Heart left ventricle (tissue), 16 donors: ENCODE measurements around the gene CELF4. TPM values are rescaled to one million over a fixed set of nuclear protein-coding genes. Genes with fewer than 3 reads are reported as not detected.

Experiments used
- ATAC-seq, 4 donors: fragments of 200-7000 bp; cut with Tn5 transposase; one replicate each; pipeline ENCODE4 v1.9.1; 2020 to 2022; ENCODE audit warnings: moderate library complexity in 4 of 4, mild to moderate bottlenecking in 3 of 4, moderate number of reproducible peaks in 1 of 4
- DNase-seq, 5 donors: peaks; one replicate each; pipeline ENCODE4 v3.0.0-alpha.2; 2020
- H3K27ac ChIP-seq, 12 donors: fragments of 200-600 bp; sonication (generic) in 4 of 12; one replicate each; pipeline versions ENCODE4 v1.5.0 to v1.8.0; 2016 to 2022; ENCODE audit warnings: mild to moderate bottlenecking in 2 of 12
- H3K27me3 ChIP-seq, 9 donors: fragments of 200-600 bp; sonication (generic) in 2 of 9; one replicate each; pipeline versions ENCODE4 v1.5.1 to v1.8.0; 2016 to 2022; ENCODE audit warnings: mild to moderate bottlenecking in 3 of 9
- H3K36me3 ChIP-seq, 9 donors: fragments of 200-600 bp; sonication (generic) in 2 of 9; one replicate each; pipeline versions ENCODE4 v1.5.0 to v1.8.0; 2018 to 2022; ENCODE audit warnings: mild to moderate bottlenecking in 2 of 9
- H3K4me1 ChIP-seq, 12 donors: fragments of 200-600 bp; sonication (generic) in 4 of 12; one replicate each; pipeline versions ENCODE4 v1.5.0 to v1.8.0; 2016 to 2022; ENCODE audit warnings: mild to moderate bottlenecking in 3 of 12
- H3K4me3 ChIP-seq, 12 donors: fragments of 200-600 bp; sonication (generic) in 4 of 12; one replicate each; pipeline versions ENCODE4 v1.5.0 to v1.8.0; 2017 to 2022; ENCODE audit warnings: mild to moderate bottlenecking in 9 of 12, moderate library complexity in 4 of 12
- H3K9me3 ChIP-seq, 12 donors: fragments of 200-600 bp; sonication (generic) in 4 of 12; one replicate each; pipeline versions ENCODE4 v1.5.0 to v1.8.0; 2016 to 2022; ENCODE audit warnings: mild to moderate bottlenecking in 1 of 12
- POLR2A ChIP-seq, 2 donors: fragments of 450-650 bp; IDR thresholded peaks; one replicate each; pipeline ENCODE4 v1.6.1; 2017; ENCODE audit warnings: antibody characterized with exemption in 2 of 2, mild to moderate bottlenecking in 2 of 2, moderate library complexity in 2 of 2
- WGBS, 4 donors: extraction: QIAGEN DNeasy Blood & Tissue Kit in 2 of 4; methylation state at CpG; one replicate each; pipeline versions ENCODE4 v1.1.5 to v1.1.7; 2013 to 2018; 5-methylcytosine and 5-hydroxymethylcytosine counted together
- intact Hi-C, 10 donors: fragments of 100-400 bp; cut with DNase I; formaldehyde crosslinking; loops; one replicate each; pipeline versions ENCODE4 v1.11.1 to v1.14.2; 2022
- polyA plus RNA-seq, 2 donors: library from polyadenylated mRNA; stranded (reverse); fragments of 200-250 nt; gene quantifications; one replicate each; pipeline ENCODE4 v1.2.3, GENCODE V29; 2013
- total RNA-seq, 9 donors: library from RNA; depleted of rRNA in 2 of 9; stranded (reverse); fragments of >200 nt in 2 of 9; fragmentation: NEBNext Ultra II Directional in 3 of 9; extraction: Animal tissue kit (Norgen Biotek cat#: 25700) in 3 of 9; gene quantifications; one replicate each; pipeline versions ENCODE4 v1.1.0 to v1.2.4, GENCODE V29; 2016 to 2023
- TF ChIP-seq, protein P1 (sequence below), 12 donors: fragments of 200-600 bp; sonication (generic) in 4 of 12; IDR thresholded peaks; one replicate each; pipeline versions ENCODE4 v1.5.0 to v1.8.0; 2018 to 2022; ENCODE audit warnings: antibody characterized with exemption in 12 of 12, mild to moderate bottlenecking in 5 of 12
- donor health status: ischemic (EF 13 %, LVEDD 7.1; RV severe dilation, severe dysfunction).
- donor health status: healthy with polysubstance abuse.
- donor health status: DM: no; HTN: yes; CAD: no.
- donor health status: DM: no; HTN: no; CAD: no.
- donor health status: ischemic (EF 25% LVEDD 6.9; RV normal size, moderate dysfunction).
- donor health status: ischemic (EF 25% LVEDD 5.7; RV mildly dilated, moderate dysfunction).
- donor health status: healthy.
- donor health status: DM: yes; HTN: yes; CAD: no.
- donor health status: ischemic (EF 35%, LVEDD 5.7; RV mildly dilated, moderate dysfunction).
- donor health status: nonischemic (EF 11% LVEDD 7.7; RV severe dilation, severe dysfunction).
- donor health status: DM: yes; HTN: yes; CAD: no.
- donor health status: PGD.
- donor health status: ischemic (EF 29% LVEDD 5.4; RV normal size, mild dysfunction).
- donor health status: nonischemic (EF 23%, LVEDD 6.1; RV moderate dilation, normal function).

The CELF4 gene
- total and polyA plus RNA-seq, 11 donors = 0.11 to 0.67 (median 0.40) TPM; not detected in 3

- Histone ChIP-seq H3K4me3 (no peak overlapping the region), H3K27me3 (no peaks in the 10 kb centered on the region), H3K36me3 (peaks cover 0 to 9% (median 0%) of the 10 kb centered on the region in 9 donors), H3K27ac (no peak overlapping the region), H3K4me1 (no peaks in the 10 kb centered on the region), H3K9me3 (peaks cover 0 to 3% (median 0%) of the 10 kb centered on the region in 12 donors)
- ATAC-seq (no peak), DNase-seq (no peak)
- 87 to 92% (median 88%) methylated on average over 4 of the region's 4 CpGs for WGBS, 4 donors
- no peak for TF ChIP-seq POLR2A (IDR thresholded peaks at IDR 0.05)
- TF ChIP-seq, protein P1, sequence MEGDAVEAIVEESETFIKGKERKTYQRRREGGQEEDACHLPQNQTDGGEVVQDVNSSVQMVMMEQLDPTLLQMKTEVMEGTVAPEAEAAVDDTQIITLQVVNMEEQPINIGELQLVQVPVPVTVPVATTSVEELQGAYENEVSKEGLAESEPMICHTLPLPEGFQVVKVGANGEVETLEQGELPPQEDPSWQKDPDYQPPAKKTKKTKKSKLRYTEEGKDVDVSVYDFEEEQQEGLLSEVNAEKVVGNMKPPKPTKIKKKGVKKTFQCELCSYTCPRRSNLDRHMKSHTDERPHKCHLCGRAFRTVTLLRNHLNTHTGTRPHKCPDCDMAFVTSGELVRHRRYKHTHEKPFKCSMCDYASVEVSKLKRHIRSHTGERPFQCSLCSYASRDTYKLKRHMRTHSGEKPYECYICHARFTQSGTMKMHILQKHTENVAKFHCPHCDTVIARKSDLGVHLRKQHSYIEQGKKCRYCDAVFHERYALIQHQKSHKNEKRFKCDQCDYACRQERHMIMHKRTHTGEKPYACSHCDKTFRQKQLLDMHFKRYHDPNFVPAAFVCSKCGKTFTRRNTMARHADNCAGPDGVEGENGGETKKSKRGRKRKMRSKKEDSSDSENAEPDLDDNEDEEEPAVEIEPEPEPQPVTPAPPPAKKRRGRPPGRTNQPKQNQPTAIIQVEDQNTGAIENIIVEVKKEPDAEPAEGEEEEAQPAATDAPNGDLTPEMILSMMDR (IDR thresholded peaks at IDR 0.05) = no peak
- intact Hi-C loops = no loop called here
Observed at GRCh38 chr18:37222354-37222998, 343.1 kb downstream of the CELF4 start.

GRCh38 chr18:37219257-37219656 is 346.3 kb downstream of the CELF4 start:
- no peak overlapping the region for H3K4me3 ChIP-seq
- DNase-seq (no peak), ATAC-seq (no peak)
- WGBS, 4 donors = 62 to 72% (median 70%) methylated on average over 7 of the region's 7 CpGs
- peaks cover 0 to 8% (median 0%) of the 10 kb centered on the region in 9 donors for H3K36me3 ChIP-seq
- TF ChIP-seq POLR2A (IDR thresholded peaks at IDR 0.05) = no peak
- TF ChIP-seq, protein P1 (IDR thresholded peaks at IDR 0.05) = no peak
- intact Hi-C loops = no loop called here
- no peaks in the 10 kb centered on the region for H3K27me3 ChIP-seq
- no peak overlapping the region for H3K27ac ChIP-seq
- H3K9me3 ChIP-seq = peaks cover 0 to 7% (median 0%) of the 10 kb centered on the region in 12 donors
- no peaks in the 10 kb centered on the region for H3K4me1 ChIP-seq

DNA sequence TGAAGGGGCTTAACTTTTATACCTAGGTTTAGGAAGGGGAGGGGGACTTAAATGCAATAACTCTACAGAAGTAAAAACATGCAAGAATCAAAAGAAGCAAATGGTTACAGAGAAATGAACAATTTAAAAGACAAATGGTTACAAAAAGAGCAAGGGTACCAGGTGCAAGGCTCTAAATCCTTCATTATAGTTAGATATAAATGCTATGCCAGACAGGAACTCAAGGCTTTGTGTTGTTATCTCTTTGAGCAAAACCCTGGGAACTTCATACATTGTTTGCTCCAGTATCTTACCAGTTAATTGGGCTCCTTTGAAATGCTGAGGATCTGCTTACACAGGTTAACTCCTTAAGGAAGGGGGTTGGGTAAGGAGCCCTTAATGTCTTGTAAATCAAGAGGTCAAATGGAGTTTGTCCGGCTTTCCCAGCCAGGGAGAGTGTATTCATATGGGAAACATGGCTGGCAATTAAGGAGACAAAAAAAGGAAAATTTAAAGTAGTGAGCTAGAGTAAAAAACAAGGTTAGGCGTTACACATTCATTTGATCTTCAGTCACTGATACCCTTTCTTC is 347.5 kb downstream of the CELF4 start:
- intact Hi-C loops = no loop called here
- H3K4me3 ChIP-seq = no peak overlapping the region
- TF ChIP-seq, protein P1 (IDR thresholded peaks at IDR 0.05) = no peak
- TF ChIP-seq POLR2A (IDR thresholded peaks at IDR 0.05) = no peak
- ATAC-seq (no peak), DNase-seq (no peak)
- H3K4me1 ChIP-seq = no peaks in the 10 kb centered on the region
- 49 to 57% (median 51%) methylated on average over 2 of the region's 2 CpGs for WGBS, 4 donors
- H3K27me3 ChIP-seq = no peaks in the 10 kb centered on the region
- peaks cover 0 to 17% (median 0%) of the 10 kb centered on the region in 12 donors for H3K9me3 ChIP-seq
- H3K36me3 ChIP-seq = peaks cover 0 to 5% (median 0%) of the 10 kb centered on the region in 9 donors
- H3K27ac ChIP-seq = no peak overlapping the region

DNA sequence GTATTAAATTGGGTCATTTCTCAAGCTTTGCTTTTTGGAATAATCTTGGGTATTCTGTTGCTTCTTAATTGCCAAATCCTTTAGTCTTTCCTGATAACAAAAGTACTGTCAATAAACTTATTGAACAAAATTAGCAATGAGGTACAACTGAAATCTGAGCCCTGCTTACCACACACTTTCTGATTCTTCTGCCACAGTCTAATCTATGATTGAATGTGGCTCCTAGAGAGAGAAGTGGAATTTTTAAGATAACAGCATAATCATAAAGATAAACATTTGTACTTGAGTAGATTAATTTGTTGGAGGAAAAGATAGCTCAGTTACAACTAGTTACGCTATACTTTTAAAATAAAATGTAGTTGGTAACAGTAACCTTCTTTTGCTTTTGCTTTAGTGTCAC is 354.8 kb downstream of the CELF4 start:
- 83 to 93% (median 87%) methylated on average over 1 of the region's 1 CpG for WGBS, 4 donors
- ATAC-seq = no peak

More for the DNA sequence above, 354.8 kb downstream of the CELF4 start:
- no peak for DNase-seq
- peaks cover 0 to 17% (median 0%) of the 10 kb centered on the region in 12 donors for H3K9me3 ChIP-seq
- H3K27me3 ChIP-seq = no peaks in the 10 kb centered on the region
- intact Hi-C loops = no loop called here
- no peak overlapping the region for H3K27ac ChIP-seq
- H3K36me3 ChIP-seq = no peaks in the 10 kb centered on the region
- TF ChIP-seq, protein P1 (IDR thresholded peaks at IDR 0.05) = no peak
- TF ChIP-seq POLR2A (IDR thresholded peaks at IDR 0.05) = no peak
- H3K4me1 ChIP-seq = no peaks in the 10 kb centered on the region
- no peak overlapping the region for H3K4me3 ChIP-seq
